Right atrium auricular region (tissue), 2 donors: ENCODE results near the gene SLCO2A1. TPM values are rescaled to one million over a fixed set of nuclear protein-coding genes. Genes with fewer than 3 reads are reported as not detected.
A peak's percentile ranks its signal among the peaks of the same experiment; 100 is the strongest.

ENCODE experiments used
- DNase-seq: peaks from one replicate; pipeline ENCODE4 v3.0.0-alpha.2; 2019; ENCODE audit warnings: low spot score
- H3K27ac ChIP-seq, 2 donors: fragments of 200-600 bp; sonication (generic); 1 replicate in 1 of 2; 2 replicates in 1 of 2; pipeline ENCODE4 v1.5.1; 2016 to 2019
- H3K27me3 ChIP-seq, 2 donors: fragments of 200-600 bp; sonication (generic); one replicate each; pipeline versions ENCODE4 v1.5.1 to v1.6.0; 2017 to 2019
- H3K36me3 ChIP-seq: fragments of 200-600 bp; sonication (generic); one replicate; pipeline ENCODE4 v1.5.1; 2016
- H3K4me1 ChIP-seq, 2 donors: fragments of 200-600 bp; sonication (generic); one replicate each; pipeline versions ENCODE4 v1.5.1 to v1.6.0; 2017 to 2019
- H3K4me3 ChIP-seq, 2 donors: fragments of 200-600 bp; sonication (generic); 1 replicate in 1 of 2; 2 replicates in 1 of 2; pipeline ENCODE4 v1.5.1; 2017 to 2019; ENCODE audit warnings: mild to moderate bottlenecking in 1 of 2, moderate library complexity in 1 of 2
- H3K9me3 ChIP-seq, 2 donors: fragments of 200-600 bp; sonication (generic); one replicate each; pipeline ENCODE4 v1.5.1; 2019
- total RNA-seq, 2 donors: library from RNA; depleted of rRNA; stranded (reverse); fragments of >200 nt; gene quantifications; one replicate each; pipeline ENCODE4 v1.1.0, GENCODE V29; 2016
- TF ChIP-seq, protein P1 (sequence below), 2 donors: fragments of 200-600 bp; sonication (generic); IDR thresholded peaks; one replicate each; pipeline ENCODE4 v1.5.1; 2019; ENCODE audit warnings: antibody characterized with exemption in 2 of 2

Gene SLCO2A1
- total RNA-seq, 2 donors from 2014 or later = 15.1 to 36.4 TPM

DNA sequence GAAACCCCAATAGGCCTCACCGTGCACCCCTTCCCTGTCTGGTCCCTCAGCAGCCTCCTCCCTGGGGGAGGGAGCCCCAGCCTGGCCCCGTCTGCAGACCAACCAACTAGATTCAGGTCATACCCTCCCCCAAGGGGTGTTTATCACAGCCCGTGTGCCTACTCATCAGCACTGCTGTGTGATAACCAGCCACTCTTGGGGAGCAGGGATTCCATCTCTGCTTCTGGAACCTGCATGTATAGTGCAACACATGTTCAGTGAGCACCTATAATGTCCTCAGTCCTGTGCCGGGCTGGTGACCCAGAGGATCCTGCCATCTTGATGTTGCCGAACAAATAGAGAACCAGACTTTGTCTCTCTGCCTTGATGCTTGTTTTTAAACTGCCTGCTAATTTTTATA lies 6.6 kb upstream of the SLCO2A1 start:
- DNase-seq = peak; percentile 36
- no peak overlapping the region for H3K4me3 ChIP-seq
- no peaks in the 10 kb centered on the region for H3K36me3 ChIP-seq
- H3K4me1 ChIP-seq = no peaks in the 10 kb centered on the region
- H3K27ac ChIP-seq = no peak overlapping the region
- H3K27me3 ChIP-seq = no peaks in the 10 kb centered on the region
- TF ChIP-seq, protein P1, sequence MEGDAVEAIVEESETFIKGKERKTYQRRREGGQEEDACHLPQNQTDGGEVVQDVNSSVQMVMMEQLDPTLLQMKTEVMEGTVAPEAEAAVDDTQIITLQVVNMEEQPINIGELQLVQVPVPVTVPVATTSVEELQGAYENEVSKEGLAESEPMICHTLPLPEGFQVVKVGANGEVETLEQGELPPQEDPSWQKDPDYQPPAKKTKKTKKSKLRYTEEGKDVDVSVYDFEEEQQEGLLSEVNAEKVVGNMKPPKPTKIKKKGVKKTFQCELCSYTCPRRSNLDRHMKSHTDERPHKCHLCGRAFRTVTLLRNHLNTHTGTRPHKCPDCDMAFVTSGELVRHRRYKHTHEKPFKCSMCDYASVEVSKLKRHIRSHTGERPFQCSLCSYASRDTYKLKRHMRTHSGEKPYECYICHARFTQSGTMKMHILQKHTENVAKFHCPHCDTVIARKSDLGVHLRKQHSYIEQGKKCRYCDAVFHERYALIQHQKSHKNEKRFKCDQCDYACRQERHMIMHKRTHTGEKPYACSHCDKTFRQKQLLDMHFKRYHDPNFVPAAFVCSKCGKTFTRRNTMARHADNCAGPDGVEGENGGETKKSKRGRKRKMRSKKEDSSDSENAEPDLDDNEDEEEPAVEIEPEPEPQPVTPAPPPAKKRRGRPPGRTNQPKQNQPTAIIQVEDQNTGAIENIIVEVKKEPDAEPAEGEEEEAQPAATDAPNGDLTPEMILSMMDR (IDR thresholded peaks at IDR 0.05) = no peak
- H3K9me3 ChIP-seq = no peaks in the 10 kb centered on the region

DNA sequence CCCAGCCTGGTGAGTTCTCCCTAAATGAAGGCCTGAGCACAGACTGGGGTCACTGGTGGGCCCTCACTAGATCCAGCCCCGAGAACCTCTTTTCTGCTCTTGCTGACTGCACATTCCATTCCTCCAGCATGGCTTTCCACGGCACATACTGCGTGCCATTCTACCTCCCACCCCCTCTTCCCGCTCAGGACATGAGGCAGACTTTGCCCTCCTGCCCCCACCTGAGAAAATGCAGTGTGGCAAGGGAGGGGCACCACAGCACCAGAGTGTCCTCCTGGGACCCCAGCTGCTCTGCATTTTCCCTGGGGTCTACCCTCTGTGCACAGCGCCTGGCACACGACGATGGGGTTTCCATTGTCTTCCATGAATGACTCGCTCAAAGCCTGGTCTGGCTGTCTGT lies 6.1 kb upstream of the SLCO2A1 start:
- Histone ChIP-seq H3K27me3 (no peaks in the 10 kb centered on the region), H3K36me3 (no peaks in the 10 kb centered on the region), H3K4me3 (no peak overlapping the region), H3K9me3 (no peaks in the 10 kb centered on the region), H3K27ac (no peak overlapping the region), H3K4me1 (peaks cover 0 to 2% of the 10 kb centered on the region in 2 donors)
- TF ChIP-seq, protein P1 (IDR thresholded peaks at IDR 0.05) = no peak
- DNase-seq = peak; percentile 28

DNA sequence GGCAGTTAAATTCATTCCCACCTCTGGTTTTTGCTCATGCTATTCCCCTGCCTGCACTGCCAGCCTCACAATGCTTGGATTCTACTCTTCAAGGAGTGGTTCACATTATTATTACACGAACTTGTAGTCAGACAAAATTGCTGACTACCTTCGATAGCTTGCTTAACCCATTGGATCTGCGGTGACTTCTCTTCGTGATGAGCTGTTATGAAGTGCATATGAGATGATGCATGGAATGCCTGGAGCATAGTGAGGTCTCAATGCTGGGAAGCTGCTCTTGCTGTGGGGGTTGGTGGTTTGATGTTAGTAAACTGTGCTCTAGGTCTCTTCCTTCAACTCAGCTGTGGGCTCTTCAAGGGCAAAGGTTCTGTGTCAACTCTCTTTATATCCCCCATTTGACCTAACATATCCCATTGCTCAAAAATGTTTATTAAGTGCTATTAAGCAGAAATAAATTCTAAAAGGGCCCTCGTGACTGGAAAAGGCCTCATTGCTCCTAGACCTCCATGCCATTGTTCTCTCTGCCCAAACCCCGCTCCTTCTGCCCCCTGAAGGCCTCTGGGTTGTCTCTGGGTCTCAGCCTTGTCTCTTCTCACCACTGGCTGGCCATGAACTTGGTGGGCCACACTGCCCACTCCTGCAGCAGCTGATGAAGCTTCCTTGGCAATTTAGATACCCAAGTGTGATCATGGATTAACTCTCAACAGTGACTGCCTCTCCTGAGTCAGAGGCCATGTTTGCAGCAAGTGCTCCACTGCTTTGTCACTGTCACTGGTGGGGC lies 4.5 kb upstream of the SLCO2A1 start:
- Histone ChIP-seq H3K36me3 (no peaks in the 10 kb centered on the region), H3K27me3 (no peaks in the 10 kb centered on the region), H3K9me3 (no peaks in the 10 kb centered on the region), H3K4me1 (peaks cover 0 to 17% of the 10 kb centered on the region in 2 donors), H3K27ac (no peak overlapping the region), H3K4me3 (no peak overlapping the region)
- peak; percentile 52 for DNase-seq
- TF ChIP-seq, protein P1 (IDR thresholded peaks at IDR 0.05) = no peak

DNA sequence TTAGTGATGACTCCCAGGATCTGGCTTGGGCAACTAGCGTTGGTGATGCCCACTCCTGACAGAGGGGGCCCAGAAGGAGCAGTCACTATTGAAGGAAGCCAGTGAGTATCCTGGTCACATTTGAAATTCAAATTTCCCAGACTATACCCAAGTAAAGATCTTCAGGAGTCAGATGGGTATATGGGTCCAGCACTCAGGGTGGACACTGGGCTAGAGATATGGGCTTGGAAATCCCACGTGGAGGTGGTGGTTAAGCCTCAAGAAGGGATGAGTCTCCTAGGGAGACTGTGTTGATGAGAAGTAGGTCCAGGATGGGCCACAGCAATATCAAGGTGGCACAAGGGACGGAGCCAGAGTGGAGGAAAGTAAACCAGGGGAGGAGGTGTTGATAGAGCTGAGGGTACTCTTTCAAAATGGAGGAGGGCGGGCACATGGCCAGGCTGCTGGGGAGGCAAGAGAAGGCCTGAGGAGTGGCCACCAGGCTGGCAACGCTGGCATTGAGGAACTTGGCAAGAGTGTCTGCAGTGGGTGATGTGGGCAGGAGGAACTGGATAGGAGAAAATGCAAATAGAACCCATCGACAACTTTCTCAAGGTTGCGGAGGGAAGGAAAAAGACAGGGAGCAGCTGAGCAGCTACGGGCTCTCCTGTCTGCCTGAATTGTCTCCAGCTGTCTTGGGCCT lies 3.7 kb upstream of the SLCO2A1 start:
- no peaks in the 10 kb centered on the region for H3K9me3 ChIP-seq
- no peak overlapping the region for H3K27ac ChIP-seq
- H3K27me3 ChIP-seq = no peaks in the 10 kb centered on the region
- H3K4me3 ChIP-seq = no peak overlapping the region
- no peaks in the 10 kb centered on the region for H3K36me3 ChIP-seq
- DNase-seq = peak; percentile 23
- TF ChIP-seq, protein P1 (IDR thresholded peaks at IDR 0.05) = no peak
- peaks cover 0 to 23% of the 10 kb centered on the region in 2 donors for H3K4me1 ChIP-seq

DNA sequence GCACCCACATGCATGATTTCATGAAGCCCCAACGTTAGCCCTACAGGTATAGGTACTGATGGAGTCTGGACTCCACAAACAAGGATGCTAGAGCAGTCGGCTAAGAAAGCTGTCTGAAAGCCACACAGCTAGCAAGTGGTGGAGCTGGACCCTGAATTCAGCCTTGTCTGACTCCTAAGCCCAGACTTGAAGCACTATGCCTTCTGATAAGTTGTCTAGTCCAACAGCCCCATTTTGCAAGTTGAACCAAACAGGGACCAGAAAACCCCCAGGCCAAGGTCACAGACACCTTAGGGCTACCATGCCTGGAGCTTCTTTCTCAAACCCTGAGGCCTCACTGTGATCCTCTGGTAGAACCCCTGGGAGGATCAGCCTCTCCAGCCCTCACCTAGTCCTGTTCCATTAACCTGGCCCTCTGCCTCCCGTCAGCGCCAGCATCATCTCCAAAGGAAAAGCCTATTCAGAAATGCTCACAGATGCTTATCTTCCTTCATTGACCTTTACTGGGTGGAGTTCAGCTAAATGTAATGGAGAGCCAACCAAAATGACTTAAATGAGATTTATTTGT lies 1.7 kb upstream of the SLCO2A1 start:
- Histone ChIP-seq H3K27me3 (no peaks in the 10 kb centered on the region), H3K4me1 (peaks cover 0 to 23% of the 10 kb centered on the region in 2 donors), H3K4me3 (no peak overlapping the region), H3K36me3 (no peaks in the 10 kb centered on the region), H3K27ac (no peak overlapping the region), H3K9me3 (no peaks in the 10 kb centered on the region)
- no peak for DNase-seq
- TF ChIP-seq, protein P1 (IDR thresholded peaks at IDR 0.05) = no peak
